Measurements from ENCODE around the gene MRO. TPM values are rescaled to one million over a fixed set of nuclear protein-coding genes. Genes with fewer than 3 reads are reported as not detected.

Gene MRO
- total and polyA plus RNA-seq, 2 of the 8 experiments (the other 6 are each of a cell fraction or from before 2014, with no cell fraction given), result 0.65 to 1.0 TPM

DNA sequence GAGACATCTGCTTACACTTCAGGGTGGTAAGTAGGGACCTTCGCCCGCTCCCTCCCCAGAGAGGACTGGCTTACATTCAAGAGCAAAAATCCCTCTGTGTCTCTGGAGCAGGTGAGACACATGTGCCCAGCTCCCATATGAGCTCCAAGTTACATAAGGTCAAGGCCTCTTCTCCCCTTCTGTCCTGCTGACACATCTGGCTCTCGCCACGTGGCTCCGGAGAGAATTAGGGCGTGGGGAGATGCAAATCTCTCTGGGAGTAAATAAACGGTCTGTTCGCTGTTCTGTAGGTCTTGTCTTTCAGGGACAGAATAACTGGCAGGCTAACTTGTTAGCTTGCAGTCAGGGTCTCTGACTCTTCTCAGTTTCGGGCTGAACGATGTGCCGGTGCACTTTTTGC, 16.2 kb downstream of the MRO start:
- 92% methylated on average over 11 of the region's 11 CpGs; no CpG with 5 or more reads in 1 of the 2 experiments for WGBS, 2 experiments (ENCODE audit: extremely low coverage in 1 of 2, insufficient coverage in 1 of 2, insufficient read length in 1 of 2, insufficient replicate concordance in 2 of 2, low coverage in 1 of 2, low lambda C conversion rate in 2 of 2, missing lambda C conversion rate in 1 of 2)
- no peak overlapping the region for H2BK20ac ChIP-seq (ENCODE audit: low read length)
- no peaks in the 10 kb centered on the region for H3K27me3 ChIP-seq (replicated peaks in 1 of 4; ENCODE audit: control insufficient read depth in 3 of 4, extremely low read depth in 1 of 4, insufficient read depth in 3 of 4, low read length in 3 of 4)
- no peaks in the 10 kb centered on the region for H3K23me2 ChIP-seq (ENCODE audit: low read depth, low read length)
- no peak overlapping the region for H3K9ac ChIP-seq (replicated peaks in 1 of 4; ENCODE audit: extremely low read depth in 1 of 4, low read depth in 3 of 4, low read length in 3 of 4)
- ChIA-PET CTCF (ENCODE audit: partially characterized antibody) (no interaction called here), POLR2A (ENCODE audit: partially characterized antibody) (interaction anchor here (0.5 to 0.6 kb wide), 2 partner anchors 45 to 288 kb away, joined by 3 read pairs; no protein-coding TSS in a partner anchor)
- no peak overlapping the region for H4K91ac ChIP-seq (replicated peaks; ENCODE audit: insufficient read length, low read length)
- FAIRE-seq (no peak), DNase-seq (ENCODE audit: low read depth in 1 of 2, low spot score in 2 of 2) (no peak)
- H2AK5ac ChIP-seq (ENCODE audit: low read depth, low read length), result no peak overlapping the region
- no peak overlapping the region for H2BK12ac ChIP-seq (ENCODE audit: low read depth, low read length)
- no peak overlapping the region for H3K14ac ChIP-seq (ENCODE audit: insufficient read length)
- H4K8ac ChIP-seq (ENCODE audit: extremely low read depth, insufficient read depth, low read length), result no peak overlapping the region; the same call in 1 of the 2 replicates
- H3K4me2 ChIP-seq (ENCODE audit: insufficient read depth in 1 of 2, low read depth in 2 of 2, low read length in 2 of 2), result no peak overlapping the region
- no peak overlapping the region for H2AFZ ChIP-seq (ENCODE audit: low read length)
- no peak overlapping the region for H2BK15ac ChIP-seq (ENCODE audit: low read length)
- no peak overlapping the region for H2BK5ac ChIP-seq (ENCODE audit: low read depth, low read length)
- H3K4me1 ChIP-seq (replicated peaks in 1 of 4; ENCODE audit: control insufficient read depth in 3 of 4, insufficient read depth in 4 of 4, low read length in 3 of 4), result peaks cover 2 to 5% (median 3%) of the 10 kb centered on the region in 4 experiments; a peak in 5 of 7 replicates
- H3K79me2 ChIP-seq (ENCODE audit: control insufficient read depth in 1 of 2, insufficient read depth in 2 of 2, low read length in 2 of 2), result no peaks in the 10 kb centered on the region
- H4K20me1 ChIP-seq (replicated peaks in 1 of 2; ENCODE audit: control insufficient read depth in 1 of 2, insufficient read depth in 2 of 2, low read length in 2 of 2), result no peaks in the 10 kb centered on the region
- H3K36me3 ChIP-seq (ENCODE audit: control insufficient read depth in 2 of 4, insufficient read depth in 4 of 4, low read length in 3 of 4), result no peaks in the 10 kb centered on the region
- H3K56ac ChIP-seq (replicated peaks; ENCODE audit: insufficient read length, low read depth, low read length), result no peak overlapping the region
- H4K5ac ChIP-seq (ENCODE audit: insufficient read length, low read depth, low read length), result no peak overlapping the region
- H3K27ac ChIP-seq (ENCODE audit: low read depth, low read length), result no peak overlapping the region
- H3K4me3 ChIP-seq (ENCODE audit: extremely low read depth in 1 of 4, insufficient read depth in 2 of 4, low read depth in 3 of 4, low read length in 4 of 4), result no peak overlapping the region
- H3K18ac ChIP-seq (ENCODE audit: extremely low read depth, low read length), result no peak overlapping the region
- H3K79me1 ChIP-seq (ENCODE audit: low read depth, low read length), result no peaks in the 10 kb centered on the region
- no peaks in the 10 kb centered on the region for H3K9me3 ChIP-seq (ENCODE audit: insufficient read depth in 2 of 2, low read depth in 1 of 2, low read length in 1 of 2)
- no peak overlapping the region for H2BK120ac ChIP-seq (replicated peaks; ENCODE audit: low read depth, low read length)
- TF ChIP-seq TAF7 (optimal IDR thresholded peaks at IDR 0.05; ENCODE audit: borderline replicate concordance, low read depth, low read length) (no peak), YY1 (IDR thresholded peaks at IDR 0.05; ENCODE audit: low read depth, low read length) (no peak), BRCA1 (IDR thresholded peaks at IDR 0.05; ENCODE audit: low read depth, low read length) (no peak), GTF2F1 (IDR thresholded peaks at IDR 0.05; ENCODE audit: borderline replicate concordance, low read depth, low read length) (no peak), PHF8 (conservative IDR thresholded peaks at IDR 0.05; ENCODE audit: low read depth, low read length) (no peak), POLR2A (IDR thresholded peaks at IDR 0.05; ENCODE audit: control extremely low read depth in 1 of 2, low read depth in 2 of 2, low read length in 2 of 2) (no peak), POLR2AphosphoS5 (IDR thresholded peaks at IDR 0.05; ENCODE audit: low read depth, low read length) (no peak), BCL11A (IDR thresholded peaks at IDR 0.05; ENCODE audit: low read depth in 2 of 2, low read length in 2 of 2) (no peak), RXRA (IDR thresholded peaks at IDR 0.05; ENCODE audit: insufficient read depth, low read depth, low read length) (no peak), KDM4A (IDR thresholded peaks at IDR 0.05; ENCODE audit: low read depth, low read length, severe bottlenecking) (no peak), SP4 (IDR thresholded peaks at IDR 0.05; ENCODE audit: low read length) (no peak), MAX (IDR thresholded peaks at IDR 0.05) (no peak), RAD21 (IDR thresholded peaks at IDR 0.05 in 1 of 2, conservative IDR thresholded peaks at IDR 0.05 in 1 of 2; ENCODE audit: low read depth in 2 of 2, low read length in 2 of 2) (no peak), SIX5 (IDR thresholded peaks at IDR 0.05; ENCODE audit: low read depth, low read length) (no peak), TBP (IDR thresholded peaks at IDR 0.05; ENCODE audit: low read depth, low read length) (no peak), CBX5 (IDR thresholded peaks at IDR 0.05; ENCODE audit: low read depth, low read length) (no peak)
- no peak overlapping the region for H3K23ac ChIP-seq (ENCODE audit: insufficient read length)
- H3K4ac ChIP-seq (replicated peaks; ENCODE audit: insufficient read length, low read depth, low read length), result no peak overlapping the region
